ENCODE data around the gene TMIGD3.
A peak's percentile ranks its signal among the peaks of the same experiment; 100 is the strongest.

Gene TMIGD3

DNA sequence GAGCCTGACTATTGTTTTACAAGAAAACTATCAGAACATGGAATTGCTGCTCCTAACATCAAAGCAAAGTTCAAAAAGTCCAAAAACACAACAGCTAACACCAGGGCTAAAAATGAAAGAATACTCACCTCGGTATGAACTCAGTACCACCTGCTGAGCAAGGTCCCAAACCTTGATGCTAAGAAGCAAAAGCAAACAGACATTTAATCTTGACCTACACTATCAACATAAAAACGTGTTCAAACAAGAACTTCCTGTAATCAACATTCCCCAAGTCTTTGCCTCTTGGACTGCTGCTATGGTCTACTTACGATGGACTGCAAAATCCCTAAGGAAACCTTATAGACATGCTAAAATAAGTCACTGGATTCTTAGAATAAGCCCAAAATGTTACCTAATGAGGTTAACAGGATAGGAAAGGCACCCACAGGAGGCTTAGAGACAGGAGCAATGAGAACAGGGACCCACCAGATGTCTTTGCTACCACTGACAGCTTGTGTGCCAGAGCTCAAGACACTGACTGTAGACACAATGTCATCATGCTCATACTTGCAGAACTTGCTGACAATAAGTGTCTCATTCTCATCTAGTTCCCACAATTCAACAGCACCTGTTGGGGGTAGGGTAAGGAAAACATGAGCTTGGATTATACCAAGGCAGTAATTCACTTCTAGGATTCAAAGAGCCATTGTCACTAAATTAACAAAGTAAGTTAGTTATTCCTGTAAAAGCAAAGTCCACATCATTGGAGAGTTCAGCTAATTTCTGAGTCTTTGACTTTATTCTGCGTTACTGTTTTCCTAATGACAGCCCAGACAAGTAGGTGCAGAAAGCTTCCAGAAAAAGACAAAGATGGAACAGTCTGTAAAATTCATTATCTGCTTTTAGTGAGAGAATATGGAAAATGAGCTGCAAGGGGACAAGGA, 56.2 kb downstream of the TMIGD3 start:
- DNase-seq (ENCODE audit: low read depth): no peak

- no peak for DNase-seq (ENCODE audit: low read depth)
Observed at GRCh38 chr1:111446546-111446945, 56.9 kb downstream of the TMIGD3 start.

GRCh38 chr1:111444031-111444430, 59.4 kb downstream of the TMIGD3 start:
- no peak for DNase-seq (ENCODE audit: low read depth)

DNA sequence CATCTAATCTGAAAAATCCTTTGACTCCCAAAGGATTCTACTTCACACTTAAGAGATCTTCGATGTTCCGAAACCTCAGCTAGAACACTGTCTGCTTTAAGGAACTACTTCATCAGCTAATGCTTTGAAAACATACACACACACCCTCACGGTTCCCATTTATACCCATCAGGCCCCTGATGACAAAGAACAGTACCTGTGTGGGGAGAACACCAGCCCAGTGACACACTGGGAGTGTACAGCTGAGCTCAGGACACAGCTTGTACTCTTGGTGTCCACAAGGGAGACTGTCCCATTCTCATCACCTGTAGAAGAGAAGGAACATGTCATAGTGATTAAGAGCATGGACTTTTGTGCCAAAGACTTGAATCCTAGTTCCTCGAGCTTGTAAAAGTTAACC, 61.0 kb downstream of the TMIGD3 start:
- DNase-seq (ENCODE audit: low read depth): no peak

DNA sequence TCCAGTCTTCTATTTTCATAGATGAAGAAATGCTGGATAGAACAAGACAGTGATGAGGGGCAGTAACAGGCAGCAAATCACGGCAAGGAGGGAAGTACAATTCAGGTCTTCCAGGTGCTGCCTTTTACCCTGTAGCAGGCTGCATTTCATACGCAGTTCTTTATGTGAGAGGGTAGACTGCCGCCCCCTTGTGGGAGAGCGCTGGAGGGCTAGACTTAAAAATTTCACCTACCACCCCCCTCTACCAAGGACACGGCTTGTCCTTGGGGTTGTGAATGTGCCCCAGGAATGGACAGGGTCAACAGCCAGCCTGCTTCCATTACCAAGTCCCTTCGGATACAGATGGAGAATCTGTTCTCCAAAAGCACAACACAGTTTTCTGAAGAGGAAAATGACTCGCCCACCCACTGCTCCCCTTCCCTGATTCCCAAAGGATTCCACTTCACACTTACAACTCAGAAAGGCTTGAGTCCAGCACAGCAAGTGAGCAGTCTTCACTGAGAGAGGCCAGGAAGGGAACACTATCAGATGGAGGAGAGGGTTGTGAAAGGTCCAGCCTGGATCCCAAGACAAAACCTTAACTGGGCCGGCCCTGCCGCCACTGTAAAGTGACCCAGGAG, 61.8 kb downstream of the TMIGD3 start:
- DNase-seq (ENCODE audit: low read depth): peak; percentile 17

DNA sequence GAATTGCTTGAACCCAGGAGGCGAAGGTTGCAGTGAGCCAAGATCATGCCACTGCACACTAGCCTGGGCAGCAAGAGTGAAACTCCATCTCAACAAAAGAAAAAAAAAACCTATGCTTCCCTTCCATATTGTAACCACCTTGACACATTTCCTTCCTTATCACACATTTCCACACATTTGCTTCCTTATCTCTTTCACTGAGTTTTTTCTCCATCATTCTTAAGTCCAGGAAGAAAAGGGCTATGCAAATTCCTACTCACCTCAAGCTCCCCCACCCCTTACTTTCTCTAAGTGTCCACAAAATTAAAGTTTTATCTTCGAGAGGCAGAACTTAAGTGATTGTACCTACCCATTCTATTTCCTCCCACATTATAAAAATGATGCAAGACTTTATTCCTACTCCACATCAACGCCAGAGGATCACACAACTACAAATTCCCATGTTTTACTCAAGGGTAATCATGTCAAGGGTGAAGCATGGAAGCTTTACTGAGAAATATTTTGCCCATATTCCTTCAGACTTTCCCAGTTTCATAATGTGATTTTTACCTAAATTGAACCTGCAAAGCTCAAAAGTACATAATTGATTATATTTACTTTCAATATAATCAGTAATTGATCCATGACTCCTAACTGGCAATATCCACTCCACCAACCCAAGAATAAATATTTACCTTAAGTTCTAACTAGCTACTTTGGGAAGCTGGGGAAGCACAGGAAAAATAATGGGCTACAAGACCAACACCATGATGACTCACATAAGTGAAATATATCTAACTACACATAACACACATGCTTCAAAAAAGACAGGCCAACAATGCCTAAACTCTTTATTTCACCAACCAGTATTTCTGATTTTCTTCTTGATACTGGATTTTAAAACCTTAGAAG, 63.7 kb downstream of the TMIGD3 start:
- DNase-seq (ENCODE audit: low read depth): no peak

DNA sequence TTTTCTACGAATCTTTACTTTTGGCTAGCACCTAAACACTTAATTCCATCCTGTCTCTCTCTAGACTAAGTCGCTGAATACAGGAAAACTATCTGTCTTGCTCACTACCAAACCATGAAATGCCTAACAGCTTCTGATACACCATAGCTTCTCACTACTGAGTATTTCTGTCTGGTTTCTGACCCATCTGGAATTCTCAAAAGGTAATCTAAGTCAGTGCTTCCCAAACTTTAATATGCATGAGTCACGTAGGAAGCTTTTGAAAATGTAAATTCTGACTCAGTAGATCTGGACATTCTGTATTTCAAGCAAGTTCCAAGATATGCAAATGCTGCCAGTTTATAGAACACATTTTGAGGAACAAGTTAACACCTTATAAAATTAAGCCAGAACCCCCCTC, 66.7 kb downstream of the TMIGD3 start:
- no peak for DNase-seq (ENCODE audit: low read depth)

Measured in stimulated activated CD8-positive, alpha-beta memory T cell treated with anti-CD3 and anti-CD28 coated beads, Interleukin-12 subunit alpha, Interleukin-12 subunit beta, amount 100 ng/mL, for 4 hours (primary cell).